ENCODE results near the gene TCP11L1. TPM values are rescaled to one million over a fixed set of nuclear protein-coding genes. Genes with fewer than 3 reads are reported as not detected.
A peak's percentile ranks its signal among the peaks of the same experiment; 100 is the strongest.

TCP11L1 gene
- total and polyA plus RNA-seq, 2 of the 8 experiments (the other 6 are each of a cell fraction or from before 2014, with no cell fraction given): 10.9 to 23.1 TPM

DNA sequence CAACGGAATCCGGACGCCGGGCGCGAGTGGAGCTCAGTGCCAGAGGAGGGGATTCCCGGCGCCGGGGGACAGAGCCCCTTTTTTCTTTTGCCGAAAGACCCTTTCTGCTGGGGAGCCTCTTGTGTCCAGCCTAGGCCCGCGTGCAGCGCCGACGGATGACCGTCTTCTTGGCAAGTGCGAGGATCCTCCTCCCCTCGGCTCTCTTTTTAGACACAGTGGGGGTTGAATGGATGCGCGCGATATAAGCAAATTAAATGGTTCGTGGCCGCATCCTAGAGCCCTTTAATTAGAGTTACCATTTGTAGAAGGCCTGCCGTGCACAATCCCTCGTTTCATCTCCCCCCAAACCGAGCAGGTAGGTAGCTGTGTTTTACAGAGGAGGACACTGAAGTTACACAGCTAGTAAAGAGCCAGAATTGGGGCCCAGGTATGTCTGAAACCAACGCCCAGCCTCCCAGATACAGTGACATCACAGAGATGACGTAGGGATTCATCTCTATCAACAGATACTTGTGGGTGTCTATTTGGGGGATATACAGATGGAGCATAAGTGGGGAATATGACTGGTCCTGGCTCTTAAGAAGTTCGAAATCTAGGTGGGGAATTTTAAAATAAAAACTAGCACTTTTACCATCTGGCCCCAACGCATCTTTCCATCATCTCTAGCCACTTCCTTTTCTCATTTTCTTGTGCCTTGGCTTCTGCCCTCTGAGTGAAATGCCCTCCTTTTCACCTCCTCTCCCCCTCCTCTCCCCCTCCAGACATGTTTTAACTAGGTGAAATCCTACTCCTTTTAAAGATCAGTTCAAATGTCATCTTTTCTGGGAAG is 875 bp downstream of the TCP11L1 start:
- CTCF ChIA-PET (ENCODE audit: partially characterized antibody): interaction anchor here (0.6 to 1.8 kb wide), 7 partner anchors 12 to 769 kb away, joined by 3 to 5 read pairs (median 3); partner anchors contain the start of gene DEPDC7
- H2AFZ ChIP-seq (ENCODE audit: low read length): peak overlapping the region; percentile 66; the same call in 1 of the 2 replicates
- FAIRE-seq (no peak), DNase-seq (ENCODE audit: low read depth in 1 of 2, low spot score in 2 of 2) (no peak)
- no peak overlapping the region for H2BK20ac ChIP-seq (ENCODE audit: low read length)
- no peaks in the 10 kb centered on the region for H3K9me3 ChIP-seq (ENCODE audit: insufficient read depth in 2 of 2, low read depth in 1 of 2, low read length in 1 of 2)
- H3K27ac ChIP-seq (ENCODE audit: low read depth, low read length): peak overlapping the region; percentile 97; the same call in 1 of the 2 replicates
- POLR2A ChIA-PET (ENCODE audit: partially characterized antibody): interaction anchor here (0.6 to 3.8 kb wide), 20 partner anchors 11 to 1010 kb away, joined by 3 to 21 read pairs (median 4); partner anchors contain the start of genes CSTF3, DEPDC7 and QSER1
- no peaks in the 10 kb centered on the region for H3K27me3 ChIP-seq (replicated peaks in 1 of 4; ENCODE audit: control insufficient read depth in 3 of 4, extremely low read depth in 1 of 4, insufficient read depth in 3 of 4, low read length in 3 of 4)
- H3K4me1 ChIP-seq (replicated peaks in 1 of 4; ENCODE audit: control insufficient read depth in 3 of 4, insufficient read depth in 4 of 4, low read length in 3 of 4): peaks cover 0 to 5% (median 4%) of the 10 kb centered on the region in 4 experiments; a peak in 4 of 7 replicates
- peak overlapping the region; percentile 98; the same call in 1 of the 2 replicates for H4K8ac ChIP-seq (ENCODE audit: extremely low read depth, insufficient read depth, low read length)
- H3K36me3 ChIP-seq (ENCODE audit: control insufficient read depth in 2 of 4, insufficient read depth in 4 of 4, low read length in 3 of 4): peaks cover 0 to 13% (median 6%) of the 10 kb centered on the region in 4 experiments; a peak in 3 of 8 replicates
- no peak overlapping the region for H3K4ac ChIP-seq (replicated peaks; ENCODE audit: insufficient read length, low read depth, low read length)
- no peak overlapping the region for H3K14ac ChIP-seq (ENCODE audit: insufficient read length)
- H2BK120ac ChIP-seq (replicated peaks; ENCODE audit: low read depth, low read length): no peak overlapping the region
- no peak overlapping the region for H2BK12ac ChIP-seq (ENCODE audit: low read depth, low read length)
- 0 out of 4 replicates have a peak, but pooled peaks cover 0 to 3% of the 10 kb centered on the region in 2 experiments for H3K79me2 ChIP-seq (ENCODE audit: control insufficient read depth in 1 of 2, insufficient read depth in 2 of 2, low read length in 2 of 2)
- H3K79me1 ChIP-seq (ENCODE audit: low read depth, low read length): no peaks in the 10 kb centered on the region
- peak overlapping the region; percentile 77 to 89 (median 82) for H3K4me3 ChIP-seq (ENCODE audit: extremely low read depth in 1 of 4, insufficient read depth in 2 of 4, low read depth in 3 of 4, low read length in 4 of 4)
- 19% methylated on average over 16 of the region's 30 CpGs; no CpG with 5 or more reads in 1 of the 2 experiments for WGBS, 2 experiments (ENCODE audit: extremely low coverage in 1 of 2, insufficient coverage in 1 of 2, insufficient read length in 1 of 2, insufficient replicate concordance in 2 of 2, low coverage in 1 of 2, low lambda C conversion rate in 2 of 2, missing lambda C conversion rate in 1 of 2)
- H2BK5ac ChIP-seq (ENCODE audit: low read depth, low read length): peak overlapping the region; percentile 49; the same call in 1 of the 2 replicates
- peak overlapping the region; percentile 84 to 95 (median 90) for H3K9ac ChIP-seq (replicated peaks in 1 of 4; ENCODE audit: extremely low read depth in 1 of 4, low read depth in 3 of 4, low read length in 3 of 4)
- no peak overlapping the region for H3K18ac ChIP-seq (ENCODE audit: extremely low read depth, low read length)
- H4K5ac ChIP-seq (ENCODE audit: insufficient read length, low read depth, low read length): no peak overlapping the region
- peak overlapping the region; percentile 70 to 81 for H3K4me2 ChIP-seq (ENCODE audit: insufficient read depth in 1 of 2, low read depth in 2 of 2, low read length in 2 of 2)
- TF ChIP-seq RBBP5 (IDR thresholded peaks at IDR 0.05; ENCODE audit: borderline replicate concordance, low read depth, low read length) (0 out of 2 replicates have a peak, but pooled peaks have one; percentile 24), E2F6 (IDR thresholded peaks at IDR 0.05) (peak; percentile 40; the same call in 1 of the 2 replicates), TBP (IDR thresholded peaks at IDR 0.05; ENCODE audit: low read depth, low read length) (no peak), CREB1 (IDR thresholded peaks at IDR 0.05) (peak; percentile 52)
- no peak overlapping the region for H2AK5ac ChIP-seq (ENCODE audit: low read depth, low read length)
- no peak overlapping the region for H4K91ac ChIP-seq (replicated peaks; ENCODE audit: insufficient read length, low read length)
- no peak overlapping the region for H3K56ac ChIP-seq (replicated peaks; ENCODE audit: insufficient read length, low read depth, low read length)
- no peaks in the 10 kb centered on the region for H4K20me1 ChIP-seq (replicated peaks in 1 of 2; ENCODE audit: control insufficient read depth in 1 of 2, insufficient read depth in 2 of 2, low read length in 2 of 2)
- no peaks in the 10 kb centered on the region; the same call in 1 of the 2 replicates for H3K23me2 ChIP-seq (ENCODE audit: low read depth, low read length)
- no peak overlapping the region for H2BK15ac ChIP-seq (ENCODE audit: low read length)
- H3K23ac ChIP-seq (ENCODE audit: insufficient read length): no peak overlapping the region
